Mesenchymal stem cell (in vitro differentiated cells and primary cell): ENCODE data around the gene TMEM220.

Source experiments
- DNase-seq: peaks from one replicate; pipeline ENCODE4 v3.0.0-alpha.2; 2013
- H2AFZ ChIP-seq: one replicate; pipeline ENCODE4 v1.6.1; 2013; ENCODE audit warnings: low read depth, mild to moderate bottlenecking, control low read depth, inconsistent platforms, low read length, moderate library complexity
- H2AK5ac ChIP-seq: 2 replicates; pipeline ENCODE4 v1.6.1; 2013; ENCODE audit warnings: low read length, moderate library complexity, mild to moderate bottlenecking, inconsistent platforms; ENCODE audit not compliant: severe bottlenecking
- H2BK120ac ChIP-seq: one replicate; pipeline ENCODE4 v1.6.1; 2013; ENCODE audit warnings: low read depth, mild to moderate bottlenecking, inconsistent platforms, low read length, moderate library complexity
- H2BK12ac ChIP-seq, 2 experiments: one replicate each; pipeline ENCODE4 v1.6.1; 2013; ENCODE audit warnings: inconsistent platforms in 2 of 2, low read length in 2 of 2, mild to moderate bottlenecking in 2 of 2, moderate library complexity in 2 of 2, control low read depth in 1 of 2
- H2BK15ac ChIP-seq: one replicate; pipeline ENCODE4 v1.6.1; 2013; ENCODE audit warnings: mild to moderate bottlenecking, low read depth, inconsistent platforms; ENCODE audit not compliant: poor library complexity, severe bottlenecking
- H2BK5ac ChIP-seq: 2 replicates; pipeline ENCODE4 v1.6.1; 2013; ENCODE audit warnings: low read depth, mild to moderate bottlenecking, low read length, control low read depth, inconsistent platforms; ENCODE audit not compliant: poor library complexity, severe bottlenecking
- H3K14ac ChIP-seq, 2 experiments: one replicate each; pipeline ENCODE4 v1.6.1; 2013; ENCODE audit warnings: inconsistent platforms in 2 of 2, low read length in 2 of 2, control low read depth in 1 of 2, mild to moderate bottlenecking in 1 of 2, moderate library complexity in 1 of 2
- H3K18ac ChIP-seq, 2 experiments: one replicate each; pipeline ENCODE4 v1.6.1; 2013; ENCODE audit warnings: inconsistent platforms in 2 of 2, low read length in 2 of 2, control low read depth in 1 of 2, low read depth in 1 of 2, mild to moderate bottlenecking in 1 of 2
- H3K23ac ChIP-seq, 2 experiments: one replicate each; pipeline ENCODE4 v1.6.1; 2013; ENCODE audit warnings: inconsistent platforms in 2 of 2, low read length in 2 of 2, mild to moderate bottlenecking in 2 of 2, moderate library complexity in 2 of 2, control low read depth in 1 of 2
- H3K27ac ChIP-seq: 2 replicates; pipeline ENCODE4 v1.5.1; 2013; ENCODE audit warnings: mild to moderate bottlenecking, moderate library complexity, low read length, control low read depth, inconsistent platforms; ENCODE audit not compliant: poor library complexity, severe bottlenecking
- H3K27me3 ChIP-seq, 2 experiments: 2 replicates each; pipeline versions ENCODE4 v1.6.1 to v1.7.0; 2013; ENCODE audit warnings: low read length in 2 of 2, mild to moderate bottlenecking in 2 of 2, moderate library complexity in 2 of 2, control low read depth in 1 of 2, inconsistent platforms in 1 of 2; ENCODE audit not compliant: control insufficient read depth in 1 of 2, insufficient read depth in 1 of 2
- H3K36me3 ChIP-seq, 2 experiments: 2 replicates each; pipeline versions ENCODE4 v1.6.1 to v1.7.0; 2013; ENCODE audit warnings: low read length in 2 of 2, control low read depth in 1 of 2, inconsistent platforms in 1 of 2, low read depth in 1 of 2, mild to moderate bottlenecking in 1 of 2; ENCODE audit not compliant: insufficient read depth in 2 of 2, control insufficient read depth in 1 of 2
- H3K4ac ChIP-seq, 2 experiments: one replicate each; pipeline ENCODE4 v1.6.1; 2013; ENCODE audit warnings: inconsistent platforms in 2 of 2, low read length in 2 of 2, mild to moderate bottlenecking in 2 of 2, moderate library complexity in 2 of 2, control low read depth in 1 of 2, low read depth in 1 of 2
- H3K4me1 ChIP-seq: 2 replicates; pipeline ENCODE4 v1.6.1; 2013; ENCODE audit warnings: low read depth, low read length, control low read depth; ENCODE audit not compliant: control insufficient read depth, insufficient read depth
- H3K4me2 ChIP-seq: 2 replicates; pipeline ENCODE4 v1.6.1; 2013; ENCODE audit warnings: low read length, mild to moderate bottlenecking, inconsistent platforms; ENCODE audit not compliant: poor library complexity, severe bottlenecking
- H3K4me3 ChIP-seq, 2 experiments: 2 replicates each; pipeline versions ENCODE4 v1.5.1 to v1.7.0; 2013; ENCODE audit warnings: low read length in 2 of 2, mild to moderate bottlenecking in 2 of 2, control low read depth in 1 of 2, low read depth in 1 of 2; ENCODE audit not compliant: insufficient read depth in 1 of 2
- H3K79me1 ChIP-seq: replicated peaks from 2 replicates; pipeline ENCODE4 v1.6.1; 2013; ENCODE audit warnings: mild to moderate bottlenecking, control low read depth, low read length, inconsistent platforms; ENCODE audit not compliant: poor library complexity, severe bottlenecking
- H3K9ac ChIP-seq: 2 replicates; pipeline ENCODE4 v1.7.0; 2013; ENCODE audit warnings: mild to moderate bottlenecking, low read length, moderate library complexity
- H3K9me3 ChIP-seq: 2 replicates; pipeline ENCODE4 v1.7.0; 2013; ENCODE audit warnings: mild to moderate bottlenecking, low read length; ENCODE audit not compliant: control insufficient read depth
- H4K8ac ChIP-seq: one replicate; pipeline ENCODE4 v1.6.1; 2013; ENCODE audit warnings: inconsistent platforms, mild to moderate bottlenecking, low read length, moderate library complexity
- H4K91ac ChIP-seq: one replicate; pipeline ENCODE4 v1.6.1; 2013; ENCODE audit warnings: mild to moderate bottlenecking, low read length, inconsistent platforms
- WGBS: methylation state at CpG from one replicate; pipeline ENCODE4 v1.1.7; 2013; ENCODE audit warnings: mixed read lengths; 5-methylcytosine and 5-hydroxymethylcytosine counted together

Gene TMEM220

DNA sequence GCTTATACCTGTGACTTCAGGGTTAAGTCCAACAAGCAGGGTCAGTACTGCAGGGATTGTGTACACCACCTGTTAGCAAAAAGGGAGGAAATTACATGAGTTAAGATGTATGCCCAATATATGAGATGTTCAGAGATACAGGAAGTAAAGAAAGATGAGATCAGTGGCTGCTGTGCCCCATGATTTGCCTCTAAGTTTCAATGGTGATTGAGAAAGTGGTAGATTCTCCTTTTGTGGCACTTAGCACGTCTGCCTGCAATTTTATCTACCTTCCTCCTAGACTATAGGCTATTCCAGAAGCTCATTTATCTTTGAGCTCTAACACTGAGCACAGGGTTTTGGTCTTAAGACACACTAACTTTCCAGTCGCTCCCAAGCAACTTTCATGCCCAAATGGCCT, 3.6 kb downstream of the TMEM220 start:
- Histone ChIP-seq H2BK5ac (no peak overlapping the region), H4K8ac (no peak overlapping the region), H3K9me3 (no peaks in the 10 kb centered on the region), H3K79me1 (no peaks in the 10 kb centered on the region), H3K14ac (no peak overlapping the region), H2AFZ (no peak overlapping the region), H3K9ac (no peak overlapping the region), H3K4me3 (no peak overlapping the region), H3K27ac (no peak overlapping the region), H3K18ac (no peak overlapping the region), H3K27me3 (no peaks in the 10 kb centered on the region), H3K4me1 (peaks cover 6% of the 10 kb centered on the region), H2BK15ac (no peak overlapping the region), H3K23ac (no peak overlapping the region), H2BK120ac (no peak overlapping the region), H3K36me3 (peaks cover 0 to 38% of the 10 kb centered on the region in 2 experiments), H2AK5ac (no peak overlapping the region), H3K4me2 (no peak overlapping the region), H2BK12ac (no peak overlapping the region), H4K91ac (no peak overlapping the region), H3K4ac (no peak overlapping the region)
- WGBS, result 62% methylated on average over 2 of the region's 2 CpGs
- no peak for DNase-seq

DNA sequence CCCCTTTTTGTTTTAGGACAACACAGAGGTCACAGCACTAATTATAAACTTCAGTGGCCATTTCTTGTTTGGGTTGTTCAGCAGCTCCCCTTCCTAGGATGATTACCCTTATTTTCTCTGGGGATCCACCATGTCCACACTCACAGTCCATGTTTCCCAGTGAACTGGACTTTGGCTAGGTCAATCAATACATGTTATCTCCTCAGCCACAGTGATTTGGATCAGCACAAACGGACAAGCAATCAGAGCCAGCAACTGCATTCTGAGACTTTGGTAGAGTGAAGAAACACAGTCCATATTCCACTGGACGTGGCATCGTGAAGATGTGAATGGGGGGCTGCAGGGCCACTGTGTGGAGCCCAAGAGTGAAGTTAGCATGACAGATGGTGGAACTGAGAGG, 4.6 kb downstream of the TMEM220 start:
- Histone ChIP-seq H3K79me1 (no peaks in the 10 kb centered on the region), H2BK5ac (no peak overlapping the region), H4K8ac (no peak overlapping the region), H2AK5ac (no peak overlapping the region), H3K4me2 (no peak overlapping the region), H3K14ac (no peak overlapping the region), H2BK12ac (no peak overlapping the region), H3K9ac (no peak overlapping the region), H3K36me3 (peaks cover 0 to 43% of the 10 kb centered on the region in 2 experiments), H2BK120ac (no peak overlapping the region), H3K4me3 (no peak overlapping the region), H2BK15ac (no peak overlapping the region), H2AFZ (no peak overlapping the region), H4K91ac (no peak overlapping the region), H3K27me3 (no peaks in the 10 kb centered on the region), H3K23ac (no peak overlapping the region), H3K18ac (no peak overlapping the region), H3K27ac (no peak overlapping the region), H3K9me3 (no peaks in the 10 kb centered on the region), H3K4ac (no peak overlapping the region), H3K4me1 (peaks cover 6% of the 10 kb centered on the region)
- WGBS, result 94% methylated on average over 2 of the region's 3 CpGs
- no peak for DNase-seq

DNA sequence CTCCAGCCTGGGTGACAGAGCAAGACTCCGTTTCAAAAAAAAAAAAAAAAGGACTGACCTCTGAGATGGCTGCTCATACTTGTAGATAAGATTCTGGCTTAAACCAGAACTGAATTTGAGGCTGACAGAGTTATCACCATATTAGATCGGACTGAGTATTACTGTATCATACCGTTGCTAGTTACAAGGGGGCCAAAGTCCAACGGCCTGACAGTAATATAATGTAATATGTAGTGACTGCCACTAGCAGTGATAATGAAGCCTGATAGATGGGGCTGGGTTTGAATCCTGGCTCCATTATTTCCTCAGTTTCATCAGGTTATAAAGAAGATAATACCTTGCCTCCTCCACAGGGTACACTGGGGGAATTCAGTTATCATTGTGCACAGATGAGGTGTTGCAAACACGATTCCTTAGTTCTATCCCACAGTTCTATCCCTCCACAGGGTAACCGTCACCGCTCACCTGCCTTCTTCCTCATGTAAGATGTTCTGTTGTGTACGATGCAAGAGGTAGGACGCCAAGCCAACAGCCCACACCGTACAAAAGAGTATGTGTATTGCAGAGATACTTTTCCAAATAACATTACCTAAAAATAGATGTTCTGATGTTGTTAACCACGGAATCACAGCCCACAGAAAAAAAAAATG, 5.2 kb downstream of the TMEM220 start:
- H2BK15ac ChIP-seq, result no peak overlapping the region
- H3K14ac ChIP-seq, result no peak overlapping the region
- no peak overlapping the region for H4K8ac ChIP-seq
- H2BK5ac ChIP-seq, result no peak overlapping the region
- peaks cover 0 to 43% of the 10 kb centered on the region in 2 experiments for H3K36me3 ChIP-seq
- no peak overlapping the region for H2AFZ ChIP-seq
- H3K27ac ChIP-seq, result no peak overlapping the region
- H3K4ac ChIP-seq, result no peak overlapping the region
- no peaks in the 10 kb centered on the region for H3K27me3 ChIP-seq
- 95% methylated on average over 6 of the region's 11 CpGs for WGBS
- peak overlapping the region; percentile 39 for H4K91ac ChIP-seq
- H3K18ac ChIP-seq, result no peak overlapping the region
- H3K4me3 ChIP-seq, result no peak overlapping the region
- peaks cover 4% of the 10 kb centered on the region for H3K4me1 ChIP-seq
- H3K9ac ChIP-seq, result no peak overlapping the region
- H3K23ac ChIP-seq, result no peak overlapping the region
- no peak overlapping the region for H2AK5ac ChIP-seq
- H2BK12ac ChIP-seq, result no peak overlapping the region
- H3K79me1 ChIP-seq, result no peaks in the 10 kb centered on the region
- H3K4me2 ChIP-seq, result no peak overlapping the region
- DNase-seq, result no peak
- no peaks in the 10 kb centered on the region for H3K9me3 ChIP-seq
- no peak overlapping the region for H2BK120ac ChIP-seq

DNA sequence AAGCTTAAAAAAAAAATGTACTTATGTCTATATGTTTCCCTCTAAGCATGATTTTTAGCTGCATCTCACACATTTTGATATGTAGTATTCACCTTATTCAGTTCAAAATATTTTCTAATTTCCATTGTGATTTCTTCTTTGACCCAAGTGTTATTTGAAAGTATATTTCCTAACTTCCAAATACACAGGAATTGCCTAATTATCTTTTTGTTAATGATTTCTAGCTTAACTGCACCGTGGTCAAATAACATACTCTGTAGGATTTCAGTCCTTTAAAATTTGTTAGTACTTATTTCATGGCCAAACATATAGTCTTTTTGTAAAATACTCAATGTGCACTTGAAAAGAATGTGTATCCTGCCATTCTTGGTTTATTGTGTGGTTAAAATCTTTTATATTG, 11.3 kb downstream of the TMEM220 start:
- Histone ChIP-seq H3K4me3 (no peak overlapping the region), H2AK5ac (no peak overlapping the region), H2BK120ac (no peak overlapping the region), H3K27ac (no peak overlapping the region), H3K9me3 (no peaks in the 10 kb centered on the region), H3K14ac (no peak overlapping the region), H4K91ac (no peak overlapping the region), H3K79me1 (no peaks in the 10 kb centered on the region), H3K36me3 (peaks cover 0 to 16% of the 10 kb centered on the region in 2 experiments), H3K9ac (no peak overlapping the region), H2BK12ac (no peak overlapping the region), H2AFZ (no peak overlapping the region), H4K8ac (no peak overlapping the region), H2BK5ac (no peak overlapping the region), H3K4me1 (no peaks in the 10 kb centered on the region), H3K4ac (no peak overlapping the region), H3K27me3 (no peaks in the 10 kb centered on the region), H3K18ac (no peak overlapping the region), H2BK15ac (no peak overlapping the region), H3K4me2 (no peak overlapping the region), H3K23ac (no peak overlapping the region)
- no peak for DNase-seq
- no CpG with 5 or more reads among the region's 1 CpG for WGBS
